GM12864 (cell line): ENCODE measurements around the gene BMPER.

Experiments
- DNase-seq: peaks from one replicate; pipeline ENCODE4 v3.0.0-alpha.2; 2011; ENCODE audit warnings: low read depth
- H3K4me3 ChIP-seq: 2 replicates; pipeline ENCODE4 v1.5.1; 2011; ENCODE audit warnings: mild to moderate bottlenecking, low read depth, low read length, control low read depth
- CTCF ChIP-seq: IDR thresholded peaks from 2 replicates; pipeline ENCODE4 v1.5.1; 2011; ENCODE audit warnings: low read depth, mild to moderate bottlenecking, moderate library complexity, low read length, control low read depth, inconsistent platforms; ENCODE audit errors: missing control alignments

BMPER gene

DNA sequence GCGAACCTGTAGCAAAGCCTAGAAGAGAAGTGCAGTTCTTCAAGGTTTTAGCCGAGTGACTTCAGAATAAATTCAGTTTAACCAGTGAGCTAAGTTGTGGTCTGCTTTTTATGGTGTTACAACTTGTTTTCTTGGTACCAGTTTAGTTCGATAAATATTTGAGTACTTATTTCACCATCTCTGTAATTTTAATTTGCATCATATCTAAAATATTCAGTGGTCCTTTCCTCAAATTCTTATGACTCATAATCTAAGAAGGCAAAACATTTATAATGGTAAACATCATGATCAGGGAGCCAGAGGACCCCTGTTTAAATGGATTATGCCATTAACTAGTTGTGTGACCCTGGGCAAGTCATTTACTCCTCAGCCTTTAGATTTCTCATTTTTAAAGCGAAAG, 4.1 kb upstream of the BMPER start:
- no peak for DNase-seq
- no peak for TF ChIP-seq CTCF

DNA sequence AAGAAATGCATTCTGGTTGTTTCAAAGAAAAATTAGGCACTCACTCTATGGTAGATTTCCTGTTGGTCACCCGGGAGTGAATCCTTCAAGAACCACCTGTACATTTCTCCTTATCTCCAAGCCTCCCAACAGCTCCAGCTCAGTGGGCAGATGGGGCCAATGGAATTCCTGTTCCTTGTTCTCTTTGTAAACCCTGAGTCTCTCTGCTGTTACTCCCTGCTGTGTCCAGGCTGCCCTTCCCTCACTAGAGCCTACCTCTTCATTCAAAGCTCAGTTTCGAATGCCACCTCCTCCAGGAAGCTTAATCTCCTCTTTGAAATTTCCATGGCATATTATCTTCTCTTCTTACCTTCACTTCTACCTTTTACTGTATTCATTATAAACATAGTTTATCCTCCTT, 3.5 kb upstream of the BMPER start:
- TF ChIP-seq CTCF, result no peak
- H3K4me3 ChIP-seq, result no peak overlapping the region
- DNase-seq, result no peak

More for the DNA sequence above, 4.1 kb upstream of the BMPER start:
- no peak overlapping the region for H3K4me3 ChIP-seq

- no peak overlapping the region for H3K4me3 ChIP-seq
- DNase-seq, result no peak
- no peak for TF ChIP-seq CTCF
Observed at GRCh38 chr7:33902746-33903145, 2.6 kb upstream of the BMPER start.

DNA sequence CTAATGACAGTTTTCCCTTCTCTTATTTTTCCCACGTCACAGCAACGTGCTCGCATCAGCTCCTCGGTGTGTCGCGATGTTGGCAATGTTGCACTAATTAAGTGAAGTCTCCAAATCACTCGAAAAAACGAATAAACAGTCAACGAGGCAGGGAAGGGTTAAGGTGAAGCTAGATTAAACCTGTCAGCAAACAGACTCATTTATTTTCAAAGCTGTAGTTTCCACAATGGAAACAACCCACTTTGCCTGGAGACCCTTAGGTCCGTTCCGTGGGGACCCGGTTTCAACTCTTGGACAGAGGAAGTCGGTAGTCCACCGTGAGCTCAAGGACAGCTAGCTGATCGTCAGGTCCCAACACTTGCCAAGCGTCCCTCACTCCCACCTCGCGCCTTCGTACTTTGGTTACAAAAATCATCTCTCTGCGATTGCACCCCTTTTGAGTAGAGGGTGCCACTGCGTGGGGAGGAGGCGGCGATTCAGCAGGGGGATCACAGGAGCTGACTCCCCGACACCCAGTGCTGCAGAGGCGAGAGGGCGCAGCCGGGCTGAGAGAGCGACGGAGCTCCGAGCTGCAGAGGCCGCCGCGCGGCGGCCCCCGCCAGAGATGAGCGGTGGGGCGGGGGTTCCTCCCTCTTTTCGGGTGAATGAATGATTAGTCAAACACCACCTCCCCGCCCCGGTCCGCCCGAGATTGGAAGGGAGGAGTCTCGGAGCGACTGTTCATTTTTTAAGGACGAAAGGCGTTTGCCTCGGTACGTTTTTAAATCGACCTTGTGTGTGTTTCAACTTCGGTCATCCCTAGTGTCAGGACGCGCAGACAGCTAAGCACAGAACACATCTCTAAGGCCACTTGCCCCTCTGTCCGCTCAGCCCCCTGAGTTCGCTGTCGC, 1.3 kb upstream of the BMPER start:
- no peak for TF ChIP-seq CTCF
- H3K4me3 ChIP-seq, result no peak overlapping the region
- no peak for DNase-seq

- DNase-seq, result no peak
- no peak for TF ChIP-seq CTCF
- H3K4me3 ChIP-seq, result no peak overlapping the region
Observed at GRCh38 chr7:33904681-33905388, 504 bp upstream of the BMPER start.

DNA sequence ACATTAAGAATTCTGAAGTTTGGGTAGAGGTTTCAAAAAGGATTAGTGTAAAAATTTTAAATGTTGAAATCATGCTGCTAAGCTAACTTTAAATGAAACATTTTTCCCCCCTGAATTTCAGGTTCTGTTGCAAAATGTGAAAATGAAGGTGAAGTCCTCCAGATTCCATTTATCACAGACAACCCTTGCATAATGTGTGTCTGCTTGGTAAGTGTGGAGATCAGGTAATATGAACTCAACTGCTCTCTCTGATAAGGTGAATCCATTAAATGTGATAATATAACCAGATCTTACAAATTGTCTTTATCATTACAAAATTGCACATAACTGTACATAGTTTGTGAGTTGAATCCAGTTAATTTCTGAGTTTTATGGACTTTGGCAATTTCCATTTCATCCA, 1.4 kb downstream of the BMPER start:
- H3K4me3 ChIP-seq, result no peak overlapping the region
- no peak for DNase-seq
- TF ChIP-seq CTCF, result no peak

GRCh38 chr7:33907625-33908024, 2.3 kb downstream of the BMPER start:
- no peak overlapping the region for H3K4me3 ChIP-seq
- DNase-seq, result no peak
- no peak for TF ChIP-seq CTCF
